Tibial artery (tissue), 4 donors: ENCODE data around the gene TEAD1.

ENCODE experiments used
- DNase-seq, 2 donors: peaks; one replicate each; pipeline ENCODE4 v3.0.0-alpha.2; 2019
- H3K27ac ChIP-seq, 2 donors: fragments of 200-600 bp; sonication (generic) in 1 of 2; 1 replicate in 1 of 2; 2 replicates in 1 of 2; pipeline ENCODE4 v1.5.1; 2018 to 2019; ENCODE audit warnings: mild to moderate bottlenecking in 1 of 2
- H3K27me3 ChIP-seq, 2 donors: fragments of 200-600 bp; sonication (generic) in 1 of 2; one replicate each; pipeline versions ENCODE4 v1.5.1 to v1.6.0; 2016 to 2019
- H3K36me3 ChIP-seq, 3 donors: fragments of 200-600 bp; sonication (generic) in 2 of 3; one replicate each; pipeline ENCODE4 v1.5.1; 2016 to 2019; ENCODE audit warnings: mild to moderate bottlenecking in 2 of 3
- H3K4me1 ChIP-seq, 4 donors: fragments of 200-600 bp; sonication (generic) in 2 of 4; 1 replicate in 3 of 4; 2 replicates in 1 of 4; pipeline ENCODE4 v1.5.1; 2016 to 2019
- H3K4me3 ChIP-seq, 2 donors: fragments of 200-600 bp; sonication (generic) in 1 of 2; 1 replicate in 1 of 2; 2 replicates in 1 of 2; pipeline ENCODE4 v1.5.1; 2018 to 2019; ENCODE audit warnings: mild to moderate bottlenecking in 2 of 2
- H3K9me3 ChIP-seq, 3 donors: fragments of 200-600 bp; sonication (generic) in 1 of 3; one replicate each; pipeline ENCODE4 v1.5.1; 2016 to 2019
- CTCF ChIP-seq, 2 experiments: fragments of 200-600 bp in 1 of 2; fragments of 450-650 bp in 1 of 2; IDR thresholded peaks; one replicate each; pipeline ENCODE4 v1.5.1; 2017 to 2019; ENCODE audit warnings: antibody characterized with exemption in 2 of 2, mild to moderate bottlenecking in 1 of 2, moderate library complexity in 1 of 2
- intact Hi-C: fragments of 100-400 bp; cut with DNase I; formaldehyde crosslinking; loops from one replicate; pipeline ENCODE4 v1.15.0; 2023; ENCODE audit warnings: low total_unique reads

Gene TEAD1

GRCh38 chr11:12783765-12784164 lies 109.5 kb downstream of the TEAD1 start:
- Histone ChIP-seq H3K9me3 (no peaks in the 10 kb centered on the region), H3K4me3 (no peak overlapping the region), H3K27me3 (no peaks in the 10 kb centered on the region), H3K27ac (no peak overlapping the region), H3K4me1 (peaks cover 0 to 9% (median 0%) of the 10 kb centered on the region in 4 donors), H3K36me3 (peaks cover 0 to 3% (median 0%) of the 10 kb centered on the region in 3 donors)
- TF ChIP-seq CTCF (IDR thresholded peaks at IDR 0.05): no peak
- no peak for DNase-seq
- intact Hi-C loops: no loop called here

- TF ChIP-seq CTCF (IDR thresholded peaks at IDR 0.05): no peak
- peaks cover 0 to 16% (median under 1%) of the 10 kb centered on the region in 4 donors for H3K4me1 ChIP-seq
- intact Hi-C loops: no loop called here
- no peak overlapping the region for H3K4me3 ChIP-seq
- peaks cover 0 to 3% (median 0%) of the 10 kb centered on the region in 3 donors for H3K36me3 ChIP-seq
- H3K27me3 ChIP-seq: no peaks in the 10 kb centered on the region
- H3K27ac ChIP-seq: no peak overlapping the region
- no peak for DNase-seq
- H3K9me3 ChIP-seq: no peaks in the 10 kb centered on the region
Measured at GRCh38 chr11:12784445-12784844, 110.2 kb downstream of the TEAD1 start.

DNA sequence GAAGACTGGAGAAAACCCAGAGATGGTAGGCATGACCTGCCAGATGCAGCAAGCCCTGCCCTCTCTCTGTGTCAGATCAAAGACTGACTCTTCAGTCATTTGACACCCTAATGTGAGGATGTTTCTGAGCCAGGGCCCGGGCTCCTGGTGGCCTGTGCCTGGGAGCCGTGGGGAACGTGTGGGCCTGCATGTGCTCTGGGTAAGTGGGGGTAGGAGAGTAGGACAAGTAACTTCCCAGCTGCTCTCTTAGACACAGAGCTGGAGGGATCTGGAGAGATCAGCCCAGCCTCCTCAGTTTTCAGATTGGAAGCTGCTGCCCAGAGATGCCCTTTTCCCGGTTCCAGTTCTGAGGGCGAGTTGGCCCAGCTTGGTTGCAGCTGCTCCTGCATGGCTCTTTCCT lies 110.8 kb downstream of the TEAD1 start:
- DNase-seq: no peak
- Histone ChIP-seq H3K27me3 (no peaks in the 10 kb centered on the region), H3K4me1 (peaks cover 0 to 22% (median 6%) of the 10 kb centered on the region in 4 donors), H3K9me3 (no peaks in the 10 kb centered on the region), H3K36me3 (peaks cover 0 to 3% (median 0%) of the 10 kb centered on the region in 3 donors), H3K27ac (no peak overlapping the region), H3K4me3 (no peak overlapping the region)
- intact Hi-C loops: no loop called here
- TF ChIP-seq CTCF (IDR thresholded peaks at IDR 0.05): no peak

DNA sequence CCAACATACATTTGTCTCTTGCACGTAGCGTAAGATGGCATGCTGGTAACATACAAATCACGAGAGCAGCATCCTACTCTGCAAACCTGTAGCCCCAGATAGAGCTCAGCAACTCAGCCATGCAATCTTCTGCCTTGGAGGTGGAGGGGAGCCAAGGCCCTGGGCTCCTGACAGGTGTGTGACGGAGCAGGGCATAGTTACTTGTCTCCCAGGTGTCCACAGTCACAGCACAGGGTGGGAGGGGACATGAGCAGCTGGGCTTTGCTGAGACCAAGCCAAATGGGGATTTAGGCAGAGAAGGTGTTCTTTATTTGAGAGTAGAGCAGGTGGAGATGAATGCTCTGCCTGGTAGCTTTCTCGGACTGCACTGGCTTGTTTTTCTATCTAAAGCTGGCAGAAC lies 111.7 kb downstream of the TEAD1 start:
- no peak for DNase-seq
- Histone ChIP-seq H3K4me1 (peaks cover 0 to 25% (median 9%) of the 10 kb centered on the region in 4 donors), H3K9me3 (no peaks in the 10 kb centered on the region), H3K36me3 (peaks cover 0 to 3% (median 0%) of the 10 kb centered on the region in 3 donors), H3K27me3 (no peaks in the 10 kb centered on the region), H3K4me3 (no peak overlapping the region), H3K27ac (no peak overlapping the region)
- intact Hi-C loops: no loop called here
- no peak for TF ChIP-seq CTCF (IDR thresholded peaks at IDR 0.05)

DNA sequence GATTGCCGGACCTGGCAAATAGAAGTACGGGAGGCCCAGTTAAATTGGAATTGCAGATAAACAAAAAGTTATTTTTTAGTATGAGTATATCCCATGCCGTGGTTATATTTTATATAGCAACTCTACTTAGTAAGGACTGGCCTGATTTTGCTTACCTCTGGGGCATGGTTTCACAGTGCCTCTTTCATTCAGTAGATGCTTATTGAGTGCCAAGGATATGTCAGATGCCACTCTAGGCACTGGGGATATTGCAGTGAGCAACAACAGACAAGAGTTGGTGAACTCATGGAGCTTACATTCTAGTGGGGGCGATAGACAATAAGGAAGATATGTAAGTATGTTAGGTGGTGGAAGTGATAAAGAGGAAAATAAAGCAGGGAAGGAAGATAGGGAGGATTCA lies 112.2 kb downstream of the TEAD1 start:
- Histone ChIP-seq H3K4me3 (no peak overlapping the region), H3K27me3 (no peaks in the 10 kb centered on the region), H3K4me1 (peaks cover 0 to 31% (median 12%) of the 10 kb centered on the region in 4 donors), H3K36me3 (peaks cover 0 to 3% (median 0%) of the 10 kb centered on the region in 3 donors), H3K9me3 (no peaks in the 10 kb centered on the region), H3K27ac (no peak overlapping the region)
- no peak for DNase-seq
- no peak for TF ChIP-seq CTCF (IDR thresholded peaks at IDR 0.05)
- intact Hi-C loops: no loop called here

- H3K9me3 ChIP-seq: no peaks in the 10 kb centered on the region
- peaks cover 0 to 35% (median 15%) of the 10 kb centered on the region in 4 donors for H3K4me1 ChIP-seq
- no peak overlapping the region for H3K27ac ChIP-seq
- H3K36me3 ChIP-seq: peaks cover 0 to 3% (median 0%) of the 10 kb centered on the region in 3 donors
- no peak overlapping the region for H3K4me3 ChIP-seq
- intact Hi-C loops: no loop called here
- H3K27me3 ChIP-seq: no peaks in the 10 kb centered on the region
- TF ChIP-seq CTCF (IDR thresholded peaks at IDR 0.05): no peak
- no peak for DNase-seq
Measured at GRCh38 chr11:12786891-12787290, 112.7 kb downstream of the TEAD1 start.
